HepG2 (cell line): ENCODE results near the gene CSKMT. TPM values are rescaled to one million over a fixed set of nuclear protein-coding genes. Genes with fewer than 3 reads are reported as not detected.

Experiments used
- AGO2 ChIP-seq: fragments of 200-400 bp; formaldehyde crosslinking; optimal IDR thresholded peaks from 2 replicates; pipeline ENCODE3; 2017; ENCODE audit warnings: mild to moderate bottlenecking, low read depth, low read length, moderate library complexity
- BORCS8-MEF2B ChIP-seq: sonication (generic); formaldehyde crosslinking; IDR thresholded peaks from 2 replicates; pipeline ENCODE4 v1.8.0; 2022; ENCODE audit warnings: mild to moderate bottlenecking, missing genetic modification reagents
- CBX5 ChIP-seq: sonication (generic); formaldehyde crosslinking; IDR thresholded peaks from 2 replicates; pipeline ENCODE4 v1.4.0; 2020; ENCODE audit warnings: missing genetic modification reagents, borderline replicate concordance
- HNRNPL ChIP-seq: fragments of 200-400 bp; formaldehyde crosslinking; IDR thresholded peaks from 2 replicates; pipeline ENCODE4 v1.6.1; 2017; ENCODE audit warnings: mild to moderate bottlenecking, low read depth, low read length
- MAFG ChIP-seq: sonication (generic); formaldehyde crosslinking; IDR thresholded peaks from 2 replicates; pipeline ENCODE4 v1.5.1; 2020; ENCODE audit warnings: mild to moderate bottlenecking, missing genetic modification reagents
- PHF8 ChIP-seq: sonication (generic); formaldehyde crosslinking; IDR thresholded peaks from 2 replicates; pipeline ENCODE4 v1.5.0; 2020; ENCODE audit warnings: missing genetic modification reagents
- SIX1 ChIP-seq: sonication (generic); formaldehyde crosslinking; IDR thresholded peaks from 2 replicates; pipeline ENCODE4 v1.4.0; 2020; ENCODE audit warnings: missing genetic modification reagents, borderline replicate concordance
- SNAPC2 ChIP-seq: sonication (generic); formaldehyde crosslinking; IDR thresholded peaks from 2 replicates; pipeline ENCODE4 v1.8.1; 2022; ENCODE audit warnings: mild to moderate bottlenecking, missing genetic modification reagents
- TMF1 ChIP-seq: sonication (generic); formaldehyde crosslinking; IDR thresholded peaks from 2 replicates; pipeline ENCODE4 v1.8.1; 2022; ENCODE audit warnings: low read depth, missing genetic modification reagents
- TOE1 ChIP-seq: sonication (generic); formaldehyde crosslinking; IDR thresholded peaks from 2 replicates; pipeline ENCODE4 v1.4.0; 2020; ENCODE audit warnings: mild to moderate bottlenecking, missing genetic modification reagents
- ZBTB38 ChIP-seq: sonication (generic); formaldehyde crosslinking; IDR thresholded peaks from 2 replicates; pipeline ENCODE4 v1.5.1; 2020; ENCODE audit warnings: mild to moderate bottlenecking, missing genetic modification reagents
- ZNF558 ChIP-seq: sonication (generic); formaldehyde crosslinking; IDR thresholded peaks from 2 replicates; pipeline ENCODE4 v1.9.0; 2022; ENCODE audit warnings: mild to moderate bottlenecking, missing genetic modification reagents, borderline replicate concordance
- polyA plus RNA-seq, 8 experiments: library from polyadenylated mRNA; depleted of rRNA in 3 of 8; stranded (reverse) in 7 of 8; unstranded in 1 of 8; fragments of >200 nt; fragmentation: Illumina TruSeq in 4 of 8; extraction: Trizol in 4 of 8; gene quantifications; 2 replicates each; pipeline versions ENCODE4 v1.2.1 to v1.2.3, GENCODE V29; 2011 to 2016; ENCODE audit warnings: low read depth in 4 of 8, missing spikeins in 1 of 8, mixed read lengths in 1 of 8; ENCODE audit not compliant: insufficient read depth in 1 of 8
- total RNA-seq, 5 experiments: library from RNA; depleted of rRNA; stranded (reverse); fragments of >200 nt; fragmentation: Illumina TruSeq; extraction: Trizol; gene quantifications; 2 replicates each; pipeline ENCODE4 v1.2.3, GENCODE V29; 2016; ENCODE audit warnings: low read depth in 1 of 5
- TF ChIP-seq, protein P1 (sequence below): sonication (generic); formaldehyde crosslinking; IDR thresholded peaks from 2 replicates; pipeline ENCODE4 v1.4.0; 2020; ENCODE audit warnings: mild to moderate bottlenecking, missing genetic modification reagents
- TF ChIP-seq, protein P2 (sequence below): sonication (generic); formaldehyde crosslinking; IDR thresholded peaks from 2 replicates; pipeline ENCODE4 v1.8.0; 2022; ENCODE audit warnings: mild to moderate bottlenecking, missing genetic modification reagents, borderline replicate concordance
- TF ChIP-seq, protein P3 (sequence below): sonication (generic); formaldehyde crosslinking; IDR thresholded peaks from 2 replicates; pipeline ENCODE4 v1.4.0; 2020; ENCODE audit warnings: missing genetic modification reagents, borderline replicate concordance
- TF ChIP-seq, protein P4 (sequence below): sonication (generic); formaldehyde crosslinking; IDR thresholded peaks from 2 replicates; pipeline ENCODE4 v1.8.1; 2023; ENCODE audit warnings: mild to moderate bottlenecking, missing genetic modification reagents
- TF ChIP-seq, protein P5 (sequence below): sonication (generic); formaldehyde crosslinking; conservative IDR thresholded peaks from 2 replicates; pipeline ENCODE4 v1.4.0; 2020; ENCODE audit warnings: missing genetic modification reagents

CSKMT gene
- total and polyA plus RNA-seq, 2 of the 13 experiments (the other 11 are each of a cell fraction or from before 2014, with no cell fraction given), result 7.6 to 31.8 TPM

DNA sequence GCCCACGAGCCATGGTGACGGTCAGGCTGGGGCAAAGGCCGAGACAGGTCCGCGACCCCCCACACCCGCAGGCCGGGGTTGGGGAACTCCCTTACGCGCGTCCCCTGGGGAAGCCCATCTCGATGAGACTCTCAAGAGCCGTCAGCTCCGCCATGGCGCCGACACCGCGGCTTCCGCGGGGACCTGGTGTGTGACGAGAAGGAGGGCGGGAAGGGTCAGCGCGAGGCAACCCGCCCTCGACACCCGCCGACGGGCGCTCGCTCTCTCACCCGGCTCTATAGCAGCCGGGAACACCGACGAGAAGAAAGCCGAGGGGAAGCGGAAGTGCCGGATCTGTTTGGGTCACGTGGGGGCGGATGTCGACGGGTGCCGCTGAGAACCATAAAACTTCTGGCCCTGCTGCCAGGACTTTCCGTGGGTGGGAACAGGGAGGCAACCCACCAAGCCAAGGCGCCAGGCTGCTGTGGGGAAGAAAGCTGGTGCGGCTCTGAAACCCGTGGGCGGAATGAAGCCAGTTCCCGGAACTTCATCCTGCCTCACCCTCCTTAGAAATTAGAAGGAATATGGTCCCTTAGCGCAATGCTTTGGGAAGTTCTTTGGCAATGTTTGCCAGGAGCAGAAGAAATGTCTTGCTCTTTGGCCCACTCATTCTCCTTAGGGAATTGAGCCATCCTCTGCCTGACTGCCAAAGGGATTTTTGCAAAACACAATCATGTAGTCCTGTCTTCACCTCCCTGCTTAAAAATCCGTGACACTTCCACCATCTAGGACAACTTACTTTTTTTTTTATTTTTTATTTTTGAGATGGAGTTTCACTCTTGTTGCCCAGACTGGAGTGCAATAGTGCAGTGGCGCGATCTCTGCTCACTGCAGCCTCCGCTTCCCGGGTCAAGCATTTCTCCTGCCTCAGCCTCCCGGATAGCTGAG, 13.9 kb downstream of the CSKMT start, which contains the start of gene UBXN1 (continued):
- TF ChIP-seq, protein P1, sequence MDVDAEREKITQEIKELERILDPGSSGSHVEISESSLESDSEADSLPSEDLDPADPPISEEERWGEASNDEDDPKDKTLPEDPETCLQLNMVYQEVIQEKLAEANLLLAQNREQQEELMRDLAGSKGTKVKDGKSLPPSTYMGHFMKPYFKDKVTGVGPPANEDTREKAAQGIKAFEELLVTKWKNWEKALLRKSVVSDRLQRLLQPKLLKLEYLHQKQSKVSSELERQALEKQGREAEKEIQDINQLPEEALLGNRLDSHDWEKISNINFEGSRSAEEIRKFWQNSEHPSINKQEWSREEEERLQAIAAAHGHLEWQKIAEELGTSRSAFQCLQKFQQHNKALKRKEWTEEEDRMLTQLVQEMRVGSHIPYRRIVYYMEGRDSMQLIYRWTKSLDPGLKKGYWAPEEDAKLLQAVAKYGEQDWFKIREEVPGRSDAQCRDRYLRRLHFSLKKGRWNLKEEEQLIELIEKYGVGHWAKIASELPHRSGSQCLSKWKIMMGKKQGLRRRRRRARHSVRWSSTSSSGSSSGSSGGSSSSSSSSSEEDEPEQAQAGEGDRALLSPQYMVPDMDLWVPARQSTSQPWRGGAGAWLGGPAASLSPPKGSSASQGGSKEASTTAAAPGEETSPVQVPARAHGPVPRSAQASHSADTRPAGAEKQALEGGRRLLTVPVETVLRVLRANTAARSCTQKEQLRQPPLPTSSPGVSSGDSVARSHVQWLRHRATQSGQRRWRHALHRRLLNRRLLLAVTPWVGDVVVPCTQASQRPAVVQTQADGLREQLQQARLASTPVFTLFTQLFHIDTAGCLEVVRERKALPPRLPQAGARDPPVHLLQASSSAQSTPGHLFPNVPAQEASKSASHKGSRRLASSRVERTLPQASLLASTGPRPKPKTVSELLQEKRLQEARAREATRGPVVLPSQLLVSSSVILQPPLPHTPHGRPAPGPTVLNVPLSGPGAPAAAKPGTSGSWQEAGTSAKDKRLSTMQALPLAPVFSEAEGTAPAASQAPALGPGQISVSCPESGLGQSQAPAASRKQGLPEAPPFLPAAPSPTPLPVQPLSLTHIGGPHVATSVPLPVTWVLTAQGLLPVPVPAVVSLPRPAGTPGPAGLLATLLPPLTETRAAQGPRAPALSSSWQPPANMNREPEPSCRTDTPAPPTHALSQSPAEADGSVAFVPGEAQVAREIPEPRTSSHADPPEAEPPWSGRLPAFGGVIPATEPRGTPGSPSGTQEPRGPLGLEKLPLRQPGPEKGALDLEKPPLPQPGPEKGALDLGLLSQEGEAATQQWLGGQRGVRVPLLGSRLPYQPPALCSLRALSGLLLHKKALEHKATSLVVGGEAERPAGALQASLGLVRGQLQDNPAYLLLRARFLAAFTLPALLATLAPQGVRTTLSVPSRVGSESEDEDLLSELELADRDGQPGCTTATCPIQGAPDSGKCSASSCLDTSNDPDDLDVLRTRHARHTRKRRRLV (CRISPR knock-in tag), result peak; percentile 72; the same call in 1 of the 2 replicates
- TF ChIP-seq, protein P2, sequence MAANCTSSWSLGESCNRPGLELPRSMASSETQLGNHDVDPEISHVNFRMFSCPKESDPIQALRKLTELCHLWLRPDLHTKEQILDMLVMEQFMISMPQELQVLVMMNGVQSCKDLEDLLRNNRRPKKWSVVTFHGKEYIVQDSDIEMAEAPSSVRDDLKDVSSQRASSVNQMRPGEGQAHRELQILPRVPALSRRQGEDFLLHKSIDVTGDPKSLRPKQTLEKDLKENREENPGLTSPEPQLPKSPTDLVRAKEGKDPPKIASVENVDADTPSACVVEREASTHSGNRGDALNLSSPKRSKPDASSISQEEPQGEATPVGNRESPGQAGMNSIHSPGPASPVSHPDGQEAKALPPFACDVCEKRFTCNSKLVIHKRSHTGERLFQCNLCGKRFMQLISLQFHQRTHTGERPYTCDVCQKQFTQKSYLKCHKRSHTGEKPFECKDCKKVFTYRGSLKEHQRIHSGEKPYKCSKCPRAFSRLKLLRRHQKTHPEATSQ (CRISPR knock-in tag), result peak; percentile 78; the same call in 1 of the 2 replicates
- peak; percentile 92 for TF ChIP-seq PHF8 (CRISPR knock-in tag)
- TF ChIP-seq HNRNPL, result peak; percentile 69; the same call in 1 of the 2 replicates
- TF ChIP-seq, protein P3, sequence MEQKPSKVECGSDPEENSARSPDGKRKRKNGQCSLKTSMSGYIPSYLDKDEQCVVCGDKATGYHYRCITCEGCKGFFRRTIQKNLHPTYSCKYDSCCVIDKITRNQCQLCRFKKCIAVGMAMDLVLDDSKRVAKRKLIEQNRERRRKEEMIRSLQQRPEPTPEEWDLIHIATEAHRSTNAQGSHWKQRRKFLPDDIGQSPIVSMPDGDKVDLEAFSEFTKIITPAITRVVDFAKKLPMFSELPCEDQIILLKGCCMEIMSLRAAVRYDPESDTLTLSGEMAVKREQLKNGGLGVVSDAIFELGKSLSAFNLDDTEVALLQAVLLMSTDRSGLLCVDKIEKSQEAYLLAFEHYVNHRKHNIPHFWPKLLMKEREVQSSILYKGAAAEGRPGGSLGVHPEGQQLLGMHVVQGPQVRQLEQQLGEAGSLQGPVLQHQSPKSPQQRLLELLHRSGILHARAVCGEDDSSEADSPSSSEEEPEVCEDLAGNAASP (CRISPR knock-in tag), result peak; percentile 43
- TF ChIP-seq, protein P4, sequence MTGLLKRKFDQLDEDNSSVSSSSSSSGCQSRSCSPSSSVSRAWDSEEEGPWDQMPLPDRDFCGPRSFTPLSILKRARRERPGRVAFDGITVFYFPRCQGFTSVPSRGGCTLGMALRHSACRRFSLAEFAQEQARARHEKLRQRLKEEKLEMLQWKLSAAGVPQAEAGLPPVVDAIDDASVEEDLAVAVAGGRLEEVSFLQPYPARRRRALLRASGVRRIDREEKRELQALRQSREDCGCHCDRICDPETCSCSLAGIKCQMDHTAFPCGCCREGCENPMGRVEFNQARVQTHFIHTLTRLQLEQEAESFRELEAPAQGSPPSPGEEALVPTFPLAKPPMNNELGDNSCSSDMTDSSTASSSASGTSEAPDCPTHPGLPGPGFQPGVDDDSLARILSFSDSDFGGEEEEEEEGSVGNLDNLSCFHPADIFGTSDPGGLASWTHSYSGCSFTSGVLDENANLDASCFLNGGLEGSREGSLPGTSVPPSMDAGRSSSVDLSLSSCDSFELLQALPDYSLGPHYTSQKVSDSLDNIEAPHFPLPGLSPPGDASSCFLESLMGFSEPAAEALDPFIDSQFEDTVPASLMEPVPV (CRISPR knock-in tag), result peak; percentile 40; the same call in 1 of the 2 replicates
- TF ChIP-seq SIX1 (CRISPR knock-in tag), result 0 out of 2 replicates have a peak, but pooled peaks have one; percentile 44
- TF ChIP-seq BORCS8-MEF2B, result peak; percentile 73; the same call in 1 of the 2 replicates
- TF ChIP-seq TOE1 (CRISPR knock-in tag), result no peak
- no peak for TF ChIP-seq MAFG
- no peak for TF ChIP-seq TMF1 (CRISPR knock-in tag)
- peak; percentile 64; the same call in 1 of the 2 replicates for TF ChIP-seq ZNF558 (CRISPR knock-in tag)
- peak; percentile 42; the same call in 1 of the 2 replicates for TF ChIP-seq ZBTB38 (CRISPR knock-in tag)
- TF ChIP-seq, protein P5, sequence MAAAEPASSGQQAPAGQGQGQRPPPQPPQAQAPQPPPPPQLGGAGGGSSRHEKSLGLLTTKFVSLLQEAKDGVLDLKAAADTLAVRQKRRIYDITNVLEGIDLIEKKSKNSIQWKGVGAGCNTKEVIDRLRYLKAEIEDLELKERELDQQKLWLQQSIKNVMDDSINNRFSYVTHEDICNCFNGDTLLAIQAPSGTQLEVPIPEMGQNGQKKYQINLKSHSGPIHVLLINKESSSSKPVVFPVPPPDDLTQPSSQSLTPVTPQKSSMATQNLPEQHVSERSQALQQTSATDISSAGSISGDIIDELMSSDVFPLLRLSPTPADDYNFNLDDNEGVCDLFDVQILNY (CRISPR knock-in tag), result no peak
- peak; percentile 77 for TF ChIP-seq AGO2
- TF ChIP-seq SNAPC2, result peak; percentile 94
- TF ChIP-seq CBX5, result 0 out of 2 replicates have a peak, but pooled peaks have one; percentile 28
